GM12873 (cell line): ENCODE results near the gene NDUFB7.

Source experiments
- TF ChIP-seq, protein P1 (sequence below): IDR thresholded peaks from 2 replicates; pipeline ENCODE4 v1.5.1; 2012; ENCODE audit warnings: low read depth, mild to moderate bottlenecking, moderate library complexity, low read length, control low read depth; ENCODE audit not compliant: insufficient read depth; ENCODE audit errors: missing control alignments

Gene NDUFB7

DNA sequence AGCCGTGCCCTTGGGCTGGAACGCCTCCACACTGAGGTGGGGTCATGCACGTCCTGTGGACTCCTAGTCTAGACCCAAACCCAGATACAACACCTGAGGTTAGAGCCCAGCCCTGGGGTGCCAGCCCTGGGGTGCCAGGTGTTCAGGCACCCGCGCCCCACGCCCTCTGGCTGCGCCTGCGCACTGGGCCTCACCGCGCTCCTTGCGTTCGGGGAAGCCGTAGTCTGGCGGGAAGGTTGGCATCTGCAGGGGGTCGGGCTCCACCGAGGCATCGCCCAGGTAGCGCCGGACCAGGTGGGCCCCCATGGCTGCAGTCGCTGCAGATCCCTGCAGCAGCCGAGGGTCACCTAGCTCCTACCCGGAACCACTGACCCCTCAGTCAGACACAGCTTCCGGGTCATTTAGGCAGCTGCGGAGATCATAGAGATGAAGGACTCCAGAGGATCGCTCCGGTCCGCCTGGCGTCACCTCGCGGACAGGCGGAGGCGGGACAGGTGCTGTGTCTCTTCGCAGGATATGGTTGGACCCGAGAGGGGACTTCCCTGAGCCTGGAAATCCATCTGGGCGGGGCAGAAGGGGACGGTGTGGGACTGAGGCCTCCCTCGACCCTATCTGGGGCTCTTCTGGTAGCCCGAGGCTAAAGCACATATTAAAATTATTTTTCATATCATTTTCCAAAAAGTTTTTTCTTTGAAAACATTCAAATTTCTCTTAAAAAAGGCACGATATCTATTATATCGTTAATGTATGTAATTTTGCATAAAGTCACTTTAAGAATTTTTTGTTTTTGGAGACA is at the start of gene NDUFB7:
TSS of gene NDUFB7 (minus strand) at position 372 of the 796 bp plus-strand sequence. CDS start at position 306, 66 bp downstream.
- TF ChIP-seq, protein P1, sequence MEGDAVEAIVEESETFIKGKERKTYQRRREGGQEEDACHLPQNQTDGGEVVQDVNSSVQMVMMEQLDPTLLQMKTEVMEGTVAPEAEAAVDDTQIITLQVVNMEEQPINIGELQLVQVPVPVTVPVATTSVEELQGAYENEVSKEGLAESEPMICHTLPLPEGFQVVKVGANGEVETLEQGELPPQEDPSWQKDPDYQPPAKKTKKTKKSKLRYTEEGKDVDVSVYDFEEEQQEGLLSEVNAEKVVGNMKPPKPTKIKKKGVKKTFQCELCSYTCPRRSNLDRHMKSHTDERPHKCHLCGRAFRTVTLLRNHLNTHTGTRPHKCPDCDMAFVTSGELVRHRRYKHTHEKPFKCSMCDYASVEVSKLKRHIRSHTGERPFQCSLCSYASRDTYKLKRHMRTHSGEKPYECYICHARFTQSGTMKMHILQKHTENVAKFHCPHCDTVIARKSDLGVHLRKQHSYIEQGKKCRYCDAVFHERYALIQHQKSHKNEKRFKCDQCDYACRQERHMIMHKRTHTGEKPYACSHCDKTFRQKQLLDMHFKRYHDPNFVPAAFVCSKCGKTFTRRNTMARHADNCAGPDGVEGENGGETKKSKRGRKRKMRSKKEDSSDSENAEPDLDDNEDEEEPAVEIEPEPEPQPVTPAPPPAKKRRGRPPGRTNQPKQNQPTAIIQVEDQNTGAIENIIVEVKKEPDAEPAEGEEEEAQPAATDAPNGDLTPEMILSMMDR = peak; percentile 89

DNA sequence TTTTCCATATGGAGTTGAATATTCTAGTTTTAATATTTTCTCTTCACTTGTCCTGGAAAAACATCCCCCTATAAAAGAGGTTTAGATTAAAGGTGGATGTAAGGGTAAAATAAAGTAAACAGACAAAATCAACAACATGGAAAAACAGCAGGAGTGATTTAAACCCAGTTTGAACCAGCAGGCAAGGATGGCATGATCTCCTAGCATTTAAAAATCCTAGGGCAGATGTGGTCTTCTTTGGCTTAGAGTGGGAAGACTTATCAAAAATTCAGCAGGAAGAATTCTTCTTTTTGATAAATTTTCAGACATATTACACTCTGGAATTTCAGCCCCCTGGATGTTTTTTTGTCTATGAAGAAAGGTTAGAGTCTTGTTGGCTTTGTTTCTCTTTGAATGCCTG is 47.5 kb upstream of the NDUFB7 start:
- TF ChIP-seq, protein P1 = no peak

DNA sequence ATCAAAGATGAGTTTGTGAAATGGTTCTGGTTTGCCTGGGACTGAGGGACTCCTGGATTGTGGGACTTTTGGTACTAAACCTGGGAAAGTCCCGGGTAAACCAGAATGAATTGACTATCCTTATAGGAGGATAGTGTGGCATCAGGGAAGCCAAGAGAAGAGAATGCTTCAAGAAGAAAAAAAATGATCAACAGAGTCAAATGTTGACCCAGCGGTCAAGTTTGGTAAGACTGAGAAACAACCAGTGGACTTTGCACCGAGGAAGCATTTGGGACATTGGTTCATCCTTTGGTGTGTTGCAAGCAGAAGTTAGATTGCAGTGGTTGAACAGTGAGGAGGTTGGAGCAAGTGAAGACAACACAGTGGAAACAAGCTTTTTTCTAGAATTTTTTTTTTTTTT is 44.5 kb upstream of the NDUFB7 start:
- TF ChIP-seq, protein P1 = no peak

DNA sequence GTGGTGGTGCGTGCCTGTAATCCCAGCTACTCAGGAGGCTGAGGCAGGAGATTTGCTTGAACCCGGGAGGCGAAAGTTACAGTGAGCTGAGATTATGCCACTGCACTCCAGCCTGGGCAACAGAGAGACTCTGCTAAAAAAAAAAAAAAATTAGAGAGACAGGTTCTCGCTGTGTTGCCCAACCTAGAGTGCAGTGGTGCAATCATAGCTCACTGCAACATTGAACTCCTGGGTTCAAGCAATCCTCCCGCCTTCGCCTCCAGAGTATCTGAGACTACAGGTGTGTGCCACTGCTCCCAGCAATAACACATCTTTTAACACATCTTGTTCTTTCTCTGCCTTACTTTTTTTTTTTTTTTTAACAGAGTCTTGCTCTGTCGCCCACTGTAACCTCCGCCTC is 43.8 kb upstream of the NDUFB7 start:
- TF ChIP-seq, protein P1 = no peak

DNA sequence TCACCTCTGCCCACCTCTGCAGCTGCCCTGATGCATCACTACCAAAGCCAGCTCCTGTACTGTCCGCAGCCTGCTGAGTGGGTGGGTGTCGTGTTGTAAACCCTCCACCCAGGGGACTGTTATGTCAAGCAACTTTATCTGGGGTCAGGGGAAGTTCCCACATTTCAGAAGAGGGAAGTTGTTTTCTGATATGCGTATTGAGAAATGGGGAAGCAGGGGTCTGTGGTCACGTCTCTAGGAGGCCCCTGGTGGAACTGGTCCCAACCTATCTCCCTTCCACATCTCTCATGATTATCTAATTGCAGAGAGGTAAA is 42.2 kb upstream of the NDUFB7 start:
- TF ChIP-seq, protein P1 = no peak

DNA sequence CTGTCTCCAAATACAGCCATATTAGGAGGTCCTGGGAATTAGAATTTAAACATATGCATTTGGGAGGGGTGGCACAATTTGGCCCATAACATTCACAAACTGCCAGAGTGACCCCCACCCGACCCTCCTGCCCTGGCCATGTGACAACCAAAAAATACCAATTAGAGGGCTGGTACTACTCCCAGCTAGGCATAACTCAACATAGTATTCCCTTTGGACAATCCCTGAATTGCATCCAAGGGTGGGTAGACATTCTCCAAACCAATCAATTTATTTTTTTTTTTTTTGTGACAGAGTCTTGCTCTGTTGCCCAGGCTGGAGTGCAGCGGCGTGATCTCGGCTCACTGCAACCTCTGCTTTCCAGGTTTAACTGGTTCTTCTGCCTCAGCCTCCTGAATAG is 40.8 kb upstream of the NDUFB7 start:
- TF ChIP-seq, protein P1 = no peak

DNA sequence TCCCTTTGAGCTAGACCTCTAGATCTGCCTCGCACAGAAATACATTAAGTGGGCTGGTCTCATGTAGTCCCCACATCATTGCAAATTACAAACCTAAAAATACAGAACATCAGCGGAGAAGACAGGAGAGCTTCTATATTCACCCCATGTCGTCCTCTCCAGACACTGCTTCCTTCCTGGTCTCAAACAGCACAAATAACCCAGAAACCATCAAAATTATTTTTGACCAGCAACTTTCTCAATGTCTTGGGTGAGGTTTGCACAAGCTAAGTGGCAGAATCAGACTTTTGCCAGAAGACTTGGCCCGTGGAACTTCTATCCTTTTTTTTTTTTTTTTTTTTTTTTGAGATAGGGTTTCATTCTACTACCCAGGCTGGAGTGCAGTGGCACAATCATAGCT is 39.2 kb upstream of the NDUFB7 start:
- TF ChIP-seq, protein P1 = no peak

DNA sequence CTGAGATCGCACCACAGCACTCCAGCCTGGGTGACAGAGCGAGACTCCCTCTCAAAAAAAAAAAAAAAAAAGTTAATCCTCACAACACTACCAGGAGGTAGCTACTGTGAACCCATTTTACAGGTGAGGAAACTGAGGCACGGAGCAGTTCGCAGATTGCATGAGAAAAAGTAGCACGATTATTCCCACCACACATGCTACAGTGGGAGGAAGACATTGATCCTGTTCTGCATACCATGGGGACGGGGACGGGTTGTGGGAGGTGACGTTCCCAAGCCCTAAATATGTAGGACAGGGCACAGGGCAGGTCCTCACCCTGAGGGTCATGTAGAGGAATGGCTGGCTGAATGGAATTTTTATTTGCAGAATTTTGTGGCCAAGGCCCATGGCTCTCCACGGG is 34.8 kb upstream of the NDUFB7 start:
- TF ChIP-seq, protein P1 = no peak
